Activated CD4-positive, alpha-beta memory T cell treated with anti-CD3 and anti-CD28 coated beads, Interleukin-2, amount 10 ng/mL, durations not matched to agents 7 days and 5 days (primary cell): ENCODE measurements around the gene TPH2. TPM values are rescaled to one million over a fixed set of nuclear protein-coding genes. Genes with fewer than 3 reads are reported as not detected.

Experiments
- CTCF ChIA-PET: fragments of 350-600 bp; sonication (Branson Sonifier 250); formaldehyde crosslinking; loops from one replicate; lab custom pipeline; 2021; ENCODE audit warnings: antibody characterized with exemption, inconsistent platforms; lab: Charles Lee
- POLR2A ChIA-PET: fragments of 350-600 bp; sonication (Branson Sonifier 250); formaldehyde crosslinking; loops from one replicate; lab custom pipeline; 2021; ENCODE audit warnings: antibody characterized with exemption; lab: Charles Lee
- DNase-seq: peaks from one replicate; pipeline ENCODE4 v3.0.0-alpha.2; 2020
- H3K27ac Mint-ChIP-seq: one replicate; pipeline ENCODE4 v1.8.0; 2021; ENCODE audit warnings: mild to moderate bottlenecking, mixed read lengths
- H3K27me3 Mint-ChIP-seq: one replicate; pipeline ENCODE4 v1.8.0; 2021; ENCODE audit warnings: mixed read lengths
- H3K36me3 Mint-ChIP-seq: one replicate; pipeline ENCODE4 v1.8.0; 2021; ENCODE audit warnings: low read depth, mixed read lengths
- H3K4me1 Mint-ChIP-seq: one replicate; pipeline ENCODE4 v1.8.0; 2021; ENCODE audit warnings: mixed read lengths
- H3K4me3 Mint-ChIP-seq: one replicate; pipeline ENCODE4 v1.8.0; 2021; ENCODE audit warnings: mild to moderate bottlenecking, mixed read lengths
- H3K9me3 Mint-ChIP-seq: one replicate; pipeline ENCODE4 v1.8.0; 2021; ENCODE audit warnings: mixed read lengths
- total RNA-seq, 2 experiments: library from RNA; stranded (reverse); gene quantifications; one replicate each; pipeline ENCODE4 v1.2.3, GENCODE V29; 2021

Gene TPH2
- total RNA-seq, 2 experiments from 2014 or later, result not detected

DNA sequence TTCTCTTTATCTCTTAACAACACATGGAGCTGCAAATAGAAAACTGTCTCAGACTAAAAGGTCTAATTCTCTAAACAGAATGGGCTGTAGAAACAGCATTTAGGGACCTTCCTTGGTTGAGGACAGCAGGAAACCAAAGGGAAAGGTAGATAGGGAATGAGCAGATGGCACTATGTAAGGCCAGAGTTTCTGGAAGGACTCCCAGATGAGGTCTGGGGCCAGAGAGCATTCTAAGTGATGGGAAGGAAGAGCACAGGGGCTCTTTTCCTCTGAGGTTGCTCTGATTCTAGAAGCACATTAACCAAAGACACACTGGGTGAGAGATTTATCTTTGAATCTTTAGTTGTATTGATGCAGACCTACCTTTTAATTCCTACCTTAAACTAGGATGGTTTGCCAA is 79.4 kb downstream of the TPH2 start:
- H3K9me3 Mint-ChIP-seq, result no peaks in the 10 kb centered on the region
- no peaks in the 10 kb centered on the region for H3K4me1 Mint-ChIP-seq
- H3K4me3 Mint-ChIP-seq, result no peak overlapping the region
- no peaks in the 10 kb centered on the region for H3K36me3 Mint-ChIP-seq
- DNase-seq, result no peak
- no peak overlapping the region for H3K27ac Mint-ChIP-seq
- CTCF ChIA-PET, result interaction anchor here (1.4 kb wide), 1 partner anchor 16 kb away, joined by 3 read pairs; no protein-coding TSS in a partner anchor
- peaks cover 15% of the 10 kb centered on the region for H3K27me3 Mint-ChIP-seq
- POLR2A ChIA-PET, result no interaction called here

DNA sequence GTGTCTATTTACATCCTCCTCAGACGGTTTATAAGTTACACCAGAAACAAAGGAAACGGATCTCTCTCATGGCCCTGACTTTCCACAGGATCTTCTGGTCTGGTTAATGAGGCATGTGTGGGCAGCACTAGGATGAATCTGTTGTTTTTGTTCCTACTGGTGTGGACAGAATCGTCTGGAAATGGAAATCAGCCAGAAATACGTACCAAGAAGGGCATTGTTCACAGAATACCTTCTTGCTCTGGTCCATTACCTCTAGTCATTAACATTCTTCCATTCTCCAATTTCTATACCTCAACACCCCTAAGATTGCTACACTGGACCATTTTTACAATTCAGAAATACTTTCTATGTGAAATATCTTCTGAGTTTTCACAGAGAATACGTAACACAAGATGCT is 86.0 kb downstream of the TPH2 start:
- no peaks in the 10 kb centered on the region for H3K36me3 Mint-ChIP-seq
- no peaks in the 10 kb centered on the region for H3K4me1 Mint-ChIP-seq
- H3K4me3 Mint-ChIP-seq, result no peak overlapping the region
- no peak overlapping the region for H3K27ac Mint-ChIP-seq
- H3K27me3 Mint-ChIP-seq, result peaks cover 4% of the 10 kb centered on the region
- ChIA-PET POLR2A (no interaction called here), CTCF (no interaction called here)
- no peak for DNase-seq
- no peaks in the 10 kb centered on the region for H3K9me3 Mint-ChIP-seq

DNA sequence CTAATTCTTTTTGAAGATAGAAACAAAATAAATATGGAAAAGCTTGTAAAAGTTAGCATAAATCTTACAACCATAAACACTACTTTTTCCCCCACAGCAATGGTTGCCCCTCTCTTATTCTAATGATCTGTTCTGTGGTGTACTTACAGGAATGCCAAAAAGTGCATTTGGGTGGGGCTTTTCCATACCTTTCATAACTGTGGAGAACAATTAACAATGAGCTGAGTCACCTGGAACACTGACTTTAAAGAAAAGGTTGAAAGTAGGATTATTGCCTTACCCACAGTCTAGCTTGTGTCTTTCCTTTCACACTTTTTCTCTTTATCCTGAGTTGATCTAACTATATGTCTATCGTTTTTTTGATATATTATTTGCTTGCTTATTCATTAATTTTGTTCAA is 86.9 kb downstream of the TPH2 start:
- CTCF ChIA-PET, result interaction anchor here (1.0 kb wide), 1 partner anchor 8 kb away, joined by 5 read pairs; no protein-coding TSS in a partner anchor

GRCh38 chr12:72028966-72029365 is 90.3 kb downstream of the TPH2 start:
- no peak overlapping the region for H3K4me3 Mint-ChIP-seq
- H3K4me1 Mint-ChIP-seq, result no peaks in the 10 kb centered on the region
- H3K27me3 Mint-ChIP-seq, result peaks cover 3% of the 10 kb centered on the region
- H3K27ac Mint-ChIP-seq, result no peak overlapping the region
- POLR2A ChIA-PET, result no interaction called here
- H3K36me3 Mint-ChIP-seq, result no peaks in the 10 kb centered on the region
- CTCF ChIA-PET, result no interaction called here
- no peak for DNase-seq
- no peaks in the 10 kb centered on the region for H3K9me3 Mint-ChIP-seq

More for the DNA sequence above, 86.9 kb downstream of the TPH2 start:
- Mint-ChIP-seq H3K27ac (no peak overlapping the region), H3K4me3 (no peak overlapping the region), H3K9me3 (no peaks in the 10 kb centered on the region), H3K27me3 (peaks cover 2% of the 10 kb centered on the region), H3K4me1 (no peaks in the 10 kb centered on the region), H3K36me3 (no peaks in the 10 kb centered on the region)
- POLR2A ChIA-PET, result no interaction called here
- no peak for DNase-seq

GRCh38 chr12:72030277-72030676 is 91.6 kb downstream of the TPH2 start:
- ChIA-PET CTCF (no interaction called here), POLR2A (no interaction called here)
- Mint-ChIP-seq H3K27ac (no peak overlapping the region), H3K9me3 (no peaks in the 10 kb centered on the region), H3K4me1 (no peaks in the 10 kb centered on the region), H3K4me3 (no peak overlapping the region), H3K27me3 (peaks cover 3% of the 10 kb centered on the region), H3K36me3 (no peaks in the 10 kb centered on the region)
- no peak for DNase-seq

DNA sequence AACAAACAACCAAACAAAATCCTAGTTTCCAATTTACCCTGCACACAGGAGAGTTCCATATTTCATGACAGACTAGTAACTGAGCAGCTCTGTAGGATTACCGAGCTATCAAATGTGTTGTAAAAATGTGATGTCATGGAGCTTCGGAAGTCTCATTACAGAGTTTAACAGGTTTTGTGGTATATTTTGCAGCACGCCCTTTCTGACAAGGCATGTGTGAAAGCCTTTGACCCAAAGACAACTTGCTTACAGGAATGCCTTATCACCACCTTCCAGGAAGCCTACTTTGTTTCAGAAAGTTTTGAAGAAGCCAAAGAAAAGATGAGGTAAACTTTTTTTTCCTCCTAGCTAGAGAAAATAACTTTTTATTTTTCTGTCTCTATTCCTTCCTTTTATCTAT is 92.4 kb downstream of the TPH2 start:
- no peak for DNase-seq
- H3K36me3 Mint-ChIP-seq, result no peaks in the 10 kb centered on the region
- ChIA-PET CTCF (no interaction called here), POLR2A (no interaction called here)
- H3K27me3 Mint-ChIP-seq, result peaks cover 3% of the 10 kb centered on the region
- H3K9me3 Mint-ChIP-seq, result no peaks in the 10 kb centered on the region
- H3K4me3 Mint-ChIP-seq, result no peak overlapping the region
- H3K4me1 Mint-ChIP-seq, result no peaks in the 10 kb centered on the region
- no peak overlapping the region for H3K27ac Mint-ChIP-seq

- POLR2A ChIA-PET, result no interaction called here
- peaks cover 3% of the 10 kb centered on the region for H3K27me3 Mint-ChIP-seq
- CTCF ChIA-PET, result interaction anchor here (1.1 kb wide), 1 partner anchor 15 kb away, joined by 3 read pairs; no protein-coding TSS in a partner anchor
- H3K4me3 Mint-ChIP-seq, result no peak overlapping the region
- DNase-seq, result no peak
- no peaks in the 10 kb centered on the region for H3K4me1 Mint-ChIP-seq
- H3K36me3 Mint-ChIP-seq, result no peaks in the 10 kb centered on the region
- H3K27ac Mint-ChIP-seq, result no peak overlapping the region
- H3K9me3 Mint-ChIP-seq, result no peaks in the 10 kb centered on the region
Measured at GRCh38 chr12:72033991-72034390, 95.3 kb downstream of the TPH2 start.

DNA sequence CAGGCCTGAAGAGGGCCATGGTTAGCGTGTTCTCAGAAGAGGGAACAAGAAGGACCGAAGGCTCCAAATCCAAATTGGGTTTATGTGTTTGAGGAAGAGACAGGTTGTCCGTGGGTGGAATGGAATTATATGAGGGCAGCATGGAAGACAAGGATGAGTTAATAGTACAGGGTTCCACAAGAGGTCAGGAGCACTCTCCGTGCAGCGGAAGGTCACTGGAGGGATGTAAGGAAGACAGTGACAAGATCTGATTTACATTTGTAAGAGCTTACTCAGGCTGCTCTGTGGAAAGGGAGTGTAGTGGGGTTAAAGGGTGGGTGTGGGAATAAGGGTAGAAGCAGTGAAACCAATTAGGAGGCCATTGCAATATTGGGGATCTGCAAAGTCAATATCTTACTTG is 97.0 kb downstream of the TPH2 start:
- no peaks in the 10 kb centered on the region for H3K9me3 Mint-ChIP-seq
- ChIA-PET POLR2A (no interaction called here), CTCF (no interaction called here)
- no peaks in the 10 kb centered on the region for H3K4me1 Mint-ChIP-seq
- DNase-seq, result no peak
- H3K4me3 Mint-ChIP-seq, result no peak overlapping the region
- peaks cover 3% of the 10 kb centered on the region for H3K27me3 Mint-ChIP-seq
- no peak overlapping the region for H3K27ac Mint-ChIP-seq
- no peaks in the 10 kb centered on the region for H3K36me3 Mint-ChIP-seq

GRCh38 chr12:72036393-72036792 is 97.7 kb downstream of the TPH2 start:
- peaks cover 3% of the 10 kb centered on the region for H3K27me3 Mint-ChIP-seq
- H3K9me3 Mint-ChIP-seq, result no peaks in the 10 kb centered on the region
- no peak overlapping the region for H3K27ac Mint-ChIP-seq
- no peak for DNase-seq
- no peaks in the 10 kb centered on the region for H3K36me3 Mint-ChIP-seq
- no peak overlapping the region for H3K4me3 Mint-ChIP-seq
- ChIA-PET CTCF (no interaction called here), POLR2A (interaction anchor here (1.2 kb wide), 1 partner anchor 9 kb away, joined by 3 read pairs; no protein-coding TSS in a partner anchor)
- H3K4me1 Mint-ChIP-seq, result no peaks in the 10 kb centered on the region

GRCh38 chr12:72037006-72037795 is 98.6 kb downstream of the TPH2 start:
- no peaks in the 10 kb centered on the region for H3K4me1 Mint-ChIP-seq
- H3K27me3 Mint-ChIP-seq, result peaks cover 3% of the 10 kb centered on the region
- ChIA-PET POLR2A (interaction anchor here (1.2 kb wide), 1 partner anchor 9 kb away, joined by 3 read pairs; no protein-coding TSS in a partner anchor), CTCF (no interaction called here)
- no peak overlapping the region for H3K4me3 Mint-ChIP-seq
- no peaks in the 10 kb centered on the region for H3K36me3 Mint-ChIP-seq
- no peaks in the 10 kb centered on the region for H3K9me3 Mint-ChIP-seq
- H3K27ac Mint-ChIP-seq, result no peak overlapping the region
- DNase-seq, result no peak

- ChIA-PET CTCF (interaction anchor here (1.0 kb wide), 1 partner anchor 10 kb away, joined by 3 read pairs; no protein-coding TSS in a partner anchor), POLR2A (no interaction called here)
- H3K4me1 Mint-ChIP-seq, result no peaks in the 10 kb centered on the region
- no peaks in the 10 kb centered on the region for H3K9me3 Mint-ChIP-seq
- no peak overlapping the region for H3K27ac Mint-ChIP-seq
- H3K27me3 Mint-ChIP-seq, result no peaks in the 10 kb centered on the region
- no peak overlapping the region for H3K4me3 Mint-ChIP-seq
- DNase-seq, result no peak
- no peaks in the 10 kb centered on the region for H3K36me3 Mint-ChIP-seq
Measured at GRCh38 chr12:72041811-72042210, 103.2 kb downstream of the TPH2 start.

- ChIA-PET POLR2A (no interaction called here), CTCF (no interaction called here)
- no peaks in the 10 kb centered on the region for H3K9me3 Mint-ChIP-seq
- H3K27me3 Mint-ChIP-seq, result no peaks in the 10 kb centered on the region
- no peaks in the 10 kb centered on the region for H3K36me3 Mint-ChIP-seq
- H3K27ac Mint-ChIP-seq, result no peak overlapping the region
- no peaks in the 10 kb centered on the region for H3K4me1 Mint-ChIP-seq
- DNase-seq, result no peak
- H3K4me3 Mint-ChIP-seq, result no peak overlapping the region
Measured at GRCh38 chr12:72053604-72054003, 115.0 kb downstream of the TPH2 start.

GRCh38 chr12:72054511-72054910 is 115.9 kb downstream of the TPH2 start:
- POLR2A ChIA-PET, result no interaction called here
- no peak for DNase-seq
- Mint-ChIP-seq H3K36me3 (no peaks in the 10 kb centered on the region), H3K4me1 (no peaks in the 10 kb centered on the region), H3K4me3 (no peak overlapping the region), H3K9me3 (no peaks in the 10 kb centered on the region), H3K27me3 (no peaks in the 10 kb centered on the region), H3K27ac (no peak overlapping the region)
- CTCF ChIA-PET, result no interaction called here
